Measurements from ENCODE around the gene GAGE12J.
"Not testable (repeated sequence)": the region's sequence is repeated elsewhere in the genome, so short reads cannot be mapped to it uniquely, and the experiment has no call there.

GAGE12J gene

GRCh38 chrX:49341449-49341848, 19.6 kb downstream of the GAGE12J start:
- not testable (repeated sequence) for H3K27ac ChIP-seq (ENCODE audit: insufficient read depth, low read length, poor library complexity, severe bottlenecking); H3K9me3 ChIP-seq (ENCODE audit: control insufficient read depth, low read length); H3K4me3 ChIP-seq (ENCODE audit: insufficient read depth, low read depth, low read length, poor library complexity, severe bottlenecking); H3K4me1 ChIP-seq (ENCODE audit: control insufficient read depth, insufficient read depth, low read length, poor library complexity, severe bottlenecking); H3K27me3 ChIP-seq (replicated peaks; ENCODE audit: control insufficient read depth, insufficient read depth, low read length, poor library complexity, severe bottlenecking); DNase-seq; H3K36me3 ChIP-seq (ENCODE audit: control insufficient read depth, insufficient read depth, low read length)

- DNase-seq; H3K9me3 ChIP-seq (ENCODE audit: control insufficient read depth, low read length): not testable (repeated sequence)
These were observed 22.8 kb downstream of the GAGE12J start for GRCh38 chrX:49344496-49345175.

GRCh38 chrX:49345402-49345801, 23.6 kb downstream of the GAGE12J start:
- not testable (repeated sequence) for H3K9me3 ChIP-seq (ENCODE audit: control insufficient read depth, low read length); H3K27ac ChIP-seq (ENCODE audit: insufficient read depth, low read length, poor library complexity, severe bottlenecking); H3K4me3 ChIP-seq (ENCODE audit: insufficient read depth, low read depth, low read length, poor library complexity, severe bottlenecking); H3K27me3 ChIP-seq (replicated peaks; ENCODE audit: control insufficient read depth, insufficient read depth, low read length, poor library complexity, severe bottlenecking); DNase-seq; H3K4me1 ChIP-seq (ENCODE audit: control insufficient read depth, insufficient read depth, low read length, poor library complexity, severe bottlenecking); H3K36me3 ChIP-seq (ENCODE audit: control insufficient read depth, insufficient read depth, low read length)

More at GRCh38 chrX:49344496-49345175, 22.8 kb downstream of the GAGE12J start:
- not testable (repeated sequence) for H3K4me3 ChIP-seq (ENCODE audit: insufficient read depth, low read depth, low read length, poor library complexity, severe bottlenecking); H3K27me3 ChIP-seq (replicated peaks; ENCODE audit: control insufficient read depth, insufficient read depth, low read length, poor library complexity, severe bottlenecking); H3K36me3 ChIP-seq (ENCODE audit: control insufficient read depth, insufficient read depth, low read length); H3K4me1 ChIP-seq (ENCODE audit: control insufficient read depth, insufficient read depth, low read length, poor library complexity, severe bottlenecking); H3K27ac ChIP-seq (ENCODE audit: insufficient read depth, low read length, poor library complexity, severe bottlenecking)

- H3K4me3 ChIP-seq (ENCODE audit: insufficient read depth, low read depth, low read length, poor library complexity, severe bottlenecking); H3K36me3 ChIP-seq (ENCODE audit: control insufficient read depth, insufficient read depth, low read length); H3K9me3 ChIP-seq (ENCODE audit: control insufficient read depth, low read length); DNase-seq; H3K4me1 ChIP-seq (ENCODE audit: control insufficient read depth, insufficient read depth, low read length, poor library complexity, severe bottlenecking); H3K27ac ChIP-seq (ENCODE audit: insufficient read depth, low read length, poor library complexity, severe bottlenecking); H3K27me3 ChIP-seq (replicated peaks; ENCODE audit: control insufficient read depth, insufficient read depth, low read length, poor library complexity, severe bottlenecking): not testable (repeated sequence)
These were observed 24.3 kb downstream of the GAGE12J start for GRCh38 chrX:49346150-49346549.
